Mammary epithelial cell (primary cell): Measurements from ENCODE around the gene SKOR2.

ENCODE experiments used
- CTCF ChIP-seq, 2 donors: IDR thresholded peaks in 1 of 2; conservative IDR thresholded peaks in 1 of 2; 2 replicates each; pipeline ENCODE4 v1.5.1; 2011 to 2012; ENCODE audit warnings: inconsistent platforms in 2 of 2, low read length in 2 of 2, mild to moderate bottlenecking in 2 of 2, control low read depth in 1 of 2, low read depth in 1 of 2; ENCODE audit not compliant: insufficient read depth in 1 of 2; ENCODE audit errors: extremely low read depth in 1 of 2
- EZH2 ChIP-seq: IDR thresholded peaks from 2 replicates; pipeline ENCODE4 v1.6.1; 2012; ENCODE audit warnings: low read length, inconsistent platforms, borderline replicate concordance

GRCh38 chr18:47204908-47205522 is 46.4 kb downstream of the SKOR2 start:
- TF ChIP-seq CTCF (conservative IDR thresholded peaks at IDR 0.05 in 1 of 2, IDR thresholded peaks at IDR 0.05 in 1 of 2; ENCODE audit: extremely low read depth in 1 of 2, insufficient read depth in 1 of 2, low read depth in 1 of 2, low read length in 2 of 2) (peak; percentile 90 to 96), EZH2 (no peak)
